NCI-H2107 treated with DMSO at 0.1 percent for 48 hours (cell line): ENCODE data around the gene GABRR2.
"Not testable (repeated sequence)": the region's sequence is repeated elsewhere in the genome, so short reads cannot be mapped to it uniquely, and the experiment has no call there.

Experiments used
- DNase-seq: peaks from one replicate; lab custom pipeline; 2025; ENCODE audit not compliant: unreplicated experiment; lab: John Stamatoyannopoulos, UW

GABRR2 gene

DNA sequence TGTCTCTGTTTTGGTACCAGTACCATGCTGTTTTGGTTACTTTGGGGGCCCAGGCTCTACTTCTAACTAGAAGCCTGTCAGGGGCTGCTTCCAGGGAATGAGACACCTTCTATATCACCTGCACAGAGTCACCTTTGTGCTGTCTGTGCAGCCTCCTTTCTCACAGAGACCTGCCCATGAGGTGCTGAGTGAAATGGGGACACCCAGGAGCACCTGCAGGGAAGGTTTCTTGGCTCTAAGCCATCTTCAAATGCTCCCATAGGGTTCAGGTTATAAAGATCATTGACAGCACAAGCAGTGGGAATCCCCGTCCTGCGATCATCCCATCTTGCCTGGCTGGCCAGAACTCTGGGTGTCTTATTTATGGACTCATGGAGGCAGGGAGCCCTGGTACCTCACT lies 19.1 kb downstream of the GABRR2 start:
- DNase-seq, result no peak

GRCh38 chr6:89295116-89295515 lies 20.0 kb downstream of the GABRR2 start:
- DNase-seq, result not testable (repeated sequence)

GRCh38 chr6:89291256-89291819 lies 23.8 kb downstream of the GABRR2 start:
- DNase-seq, result no peak

DNA sequence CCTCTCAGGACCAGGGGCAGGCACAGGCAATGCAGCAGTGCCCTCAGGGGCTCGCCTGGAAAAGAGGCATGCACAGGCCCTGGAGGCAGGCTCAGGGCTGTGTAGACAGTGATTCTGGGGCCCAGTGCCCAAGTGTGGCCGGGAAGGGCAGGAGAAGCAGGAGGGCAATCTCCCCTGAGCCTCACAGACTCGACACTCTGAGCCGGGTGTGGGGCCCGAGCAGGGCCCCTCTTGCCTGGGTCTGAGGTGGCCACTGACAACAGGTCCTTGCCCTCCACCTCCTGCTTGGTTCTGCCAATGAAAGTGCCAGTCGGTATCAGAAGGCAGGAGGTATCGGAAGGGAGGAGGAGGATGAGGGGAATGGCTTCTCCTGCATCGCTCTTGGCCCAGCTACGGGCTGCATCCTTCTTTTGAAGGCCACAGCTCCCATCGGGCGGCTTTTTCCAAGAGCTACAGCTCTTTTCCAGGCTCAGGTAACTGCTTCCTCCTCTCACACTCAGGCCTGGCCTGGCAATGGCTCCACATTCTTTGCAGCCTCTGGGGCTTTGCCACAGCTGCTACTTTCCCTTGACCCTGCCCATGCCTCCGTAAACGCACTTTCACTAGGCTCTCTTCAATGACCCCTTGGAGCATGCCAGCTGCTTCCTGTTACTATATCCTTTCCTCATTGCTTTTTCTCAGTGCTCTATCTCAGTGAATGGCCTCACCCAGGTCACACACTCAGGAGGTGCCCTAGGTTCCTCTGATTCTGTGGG lies 24.5 kb downstream of the GABRR2 start:
- DNase-seq, result no peak

DNA sequence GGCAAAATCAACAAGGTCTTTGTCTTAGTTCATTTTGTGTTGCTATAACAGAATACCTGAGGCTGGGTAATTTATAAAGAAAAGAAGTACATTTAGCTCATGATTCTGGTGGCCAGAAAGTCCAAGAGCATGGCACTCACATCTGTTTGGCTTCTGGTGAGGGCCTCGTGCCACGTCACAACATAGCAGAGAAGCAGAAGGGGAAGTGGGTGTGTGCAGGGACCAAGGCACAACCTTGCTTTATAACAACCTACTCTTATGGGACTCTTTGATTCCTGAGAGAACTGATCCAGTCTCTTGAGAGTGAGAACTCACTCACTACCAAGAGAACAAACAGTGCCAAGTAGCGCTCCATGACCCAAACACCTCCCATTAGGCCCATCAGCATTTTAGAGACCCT lies 25.4 kb downstream of the GABRR2 start:
- DNase-seq, result no peak

- no peak for DNase-seq
These were observed 27.6 kb downstream of the GABRR2 start for GRCh38 chr6:89287351-89288028.

GRCh38 chr6:89286516-89286915 lies 28.6 kb downstream of the GABRR2 start:
- DNase-seq, result no peak

DNA sequence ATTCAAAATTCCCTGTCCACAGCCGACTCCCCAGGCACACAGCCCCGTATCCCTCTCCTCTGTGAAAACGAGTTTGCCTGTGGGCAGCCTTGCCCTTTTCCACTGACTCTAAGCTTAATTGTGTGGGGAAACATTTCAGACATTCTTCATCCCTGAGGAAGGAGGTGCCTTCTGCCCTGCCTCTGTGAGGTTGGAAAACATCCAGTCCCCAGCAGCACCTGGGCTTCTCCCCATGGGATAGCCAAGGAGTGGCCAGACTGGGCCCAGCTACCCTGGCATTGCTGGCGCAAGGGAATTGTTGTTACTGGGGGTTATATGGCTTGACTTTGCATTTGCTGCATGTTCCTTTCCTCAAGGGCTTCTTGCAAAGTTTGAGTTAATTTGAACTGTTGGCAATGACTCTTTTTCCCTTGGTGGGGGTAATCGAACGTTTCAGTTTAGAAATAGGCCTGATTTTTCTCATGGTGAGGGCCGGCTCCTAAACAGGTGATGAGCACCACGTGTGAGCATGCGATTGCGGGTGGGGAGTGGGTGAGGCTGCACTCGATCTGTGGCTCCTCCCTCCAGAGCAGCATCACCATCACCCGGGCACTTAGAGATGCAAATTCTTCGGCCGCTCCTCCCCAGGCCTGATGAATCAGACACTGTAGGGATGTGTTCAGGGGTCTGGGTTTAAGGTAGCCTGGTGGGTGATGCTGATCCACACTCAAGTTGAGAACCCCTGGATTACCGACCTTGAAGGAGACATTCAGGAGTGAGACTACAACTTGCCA lies 29.9 kb downstream of the GABRR2 start:
- DNase-seq, result no peak

DNA sequence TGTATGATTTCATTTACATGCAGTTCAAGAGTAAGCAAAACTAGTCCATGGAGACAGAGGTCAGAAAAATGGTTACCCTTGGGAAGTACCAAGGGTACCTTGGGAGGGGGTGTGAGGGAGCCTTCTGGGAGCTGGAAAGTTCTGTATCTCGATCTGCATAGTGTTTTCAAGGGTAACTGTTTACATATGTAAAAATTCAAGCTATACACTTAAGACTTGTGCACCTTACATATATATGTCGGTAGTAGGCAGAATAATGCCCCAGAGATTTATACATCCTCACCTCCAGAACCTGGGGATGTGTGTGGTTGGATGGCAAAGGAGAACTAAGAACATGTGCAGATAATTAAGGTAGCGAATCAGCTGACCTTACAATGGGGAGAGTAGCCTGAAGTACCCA lies 31.0 kb downstream of the GABRR2 start:
- no peak for DNase-seq

- DNase-seq, result no peak
These were observed 32.4 kb downstream of the GABRR2 start for GRCh38 chr6:89282749-89283148.

- DNase-seq, result no peak
These were observed 33.3 kb downstream of the GABRR2 start for GRCh38 chr6:89281779-89282246.

DNA sequence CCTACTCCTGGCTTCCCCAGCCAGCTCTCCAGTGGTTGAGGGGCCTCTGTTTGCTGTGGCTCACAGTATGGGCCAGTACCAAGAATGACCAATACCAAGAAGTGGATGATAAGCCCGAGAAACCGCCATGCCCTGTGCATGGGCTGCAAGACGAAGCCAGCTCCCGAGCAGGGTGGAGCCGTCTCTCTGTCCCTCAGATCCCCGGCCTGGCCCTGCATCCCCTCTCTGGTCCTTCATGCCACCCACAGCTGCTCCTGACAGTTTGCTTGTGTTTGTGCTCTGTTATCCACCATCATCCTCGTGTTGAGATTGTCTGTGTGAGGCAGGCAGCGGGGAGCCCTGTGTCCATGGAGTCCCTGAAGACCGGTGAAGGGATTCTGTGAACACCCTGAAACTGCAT lies 36.1 kb downstream of the GABRR2 start:
- no peak for DNase-seq

GRCh38 chr6:89275900-89276299 lies 39.2 kb downstream of the GABRR2 start:
- no peak for DNase-seq

DNA sequence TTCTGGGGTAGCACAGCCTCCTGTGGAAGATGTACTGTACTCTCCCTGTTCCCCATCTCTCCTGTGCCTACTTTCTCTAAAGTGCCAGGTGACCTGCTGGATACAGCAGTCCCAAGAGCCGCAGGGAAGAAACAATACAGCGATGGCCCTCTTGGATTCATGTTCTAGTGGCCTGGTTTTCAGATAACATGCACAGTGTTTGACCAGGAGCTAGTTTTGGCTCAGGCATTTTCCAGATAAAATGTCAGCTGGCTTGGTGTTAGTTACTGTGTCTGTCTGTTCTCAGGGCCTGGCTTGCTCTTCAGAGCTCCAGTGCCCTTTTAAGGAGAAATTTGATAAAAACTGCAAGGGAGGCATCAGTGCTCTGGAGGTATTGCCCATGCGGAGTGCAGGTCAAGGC lies 41.3 kb downstream of the GABRR2 start:
- no peak for DNase-seq

GRCh38 chr6:89272596-89272995 lies 42.5 kb downstream of the GABRR2 start:
- no peak for DNase-seq

DNA sequence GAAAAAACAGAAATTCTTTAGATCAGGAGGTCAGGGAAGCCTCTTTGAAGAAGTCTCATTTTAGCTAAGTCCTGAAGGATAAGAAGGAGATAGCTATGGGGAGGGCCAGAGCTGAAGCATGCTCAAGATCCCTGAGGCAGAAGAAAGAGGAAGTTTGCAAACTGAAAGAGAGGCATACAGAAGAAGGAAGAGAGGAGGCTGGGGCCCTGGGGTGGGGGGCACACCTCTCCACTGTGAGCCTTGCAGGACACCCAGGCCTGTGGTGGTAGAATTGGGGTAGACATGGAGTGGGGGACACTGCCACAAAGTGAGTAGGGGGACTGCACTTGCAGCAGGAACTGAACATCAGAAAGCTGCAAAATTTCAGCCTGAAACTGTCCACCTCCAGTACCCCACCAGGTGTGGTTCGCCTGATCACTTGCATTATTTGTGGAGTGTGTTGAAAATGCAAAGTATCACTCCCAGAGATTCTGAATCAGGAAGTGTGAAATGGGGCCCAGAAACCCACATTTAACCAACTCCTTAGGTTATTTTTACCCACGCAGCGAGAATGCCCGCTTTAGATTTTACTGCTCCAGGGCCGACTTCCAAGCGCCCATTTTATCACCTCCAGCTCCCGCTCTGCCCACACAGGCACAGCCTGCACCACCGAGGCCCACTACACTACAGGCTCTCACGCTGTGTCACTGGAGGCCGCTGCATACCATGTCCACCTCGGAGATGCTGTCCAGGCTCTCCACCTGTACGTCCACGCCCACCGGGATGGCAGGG lies 44.0 kb downstream of the GABRR2 start:
- DNase-seq, result no peak

GRCh38 chr6:89269981-89270380 lies 45.1 kb downstream of the GABRR2 start:
- no peak for DNase-seq

DNA sequence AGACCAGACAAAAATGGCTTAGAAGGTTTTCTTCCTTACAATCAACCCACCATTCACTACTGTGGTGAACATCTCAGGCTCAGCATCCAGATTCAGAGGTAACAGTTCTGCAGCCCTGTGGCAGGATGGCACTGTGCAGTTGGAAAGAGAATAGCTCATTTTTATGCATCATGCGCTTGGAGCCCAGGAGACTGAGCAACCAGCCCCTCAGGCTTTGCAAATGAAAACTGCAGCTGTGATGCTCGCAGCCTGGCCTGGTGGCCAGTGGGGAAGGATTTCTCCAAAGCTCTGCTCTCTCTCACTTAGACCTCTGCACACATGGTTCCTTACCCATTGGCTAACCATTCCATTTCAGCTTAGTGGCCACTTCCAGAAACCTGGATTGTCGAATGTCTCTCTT lies 45.8 kb downstream of the GABRR2 start:
- no peak for DNase-seq

DNA sequence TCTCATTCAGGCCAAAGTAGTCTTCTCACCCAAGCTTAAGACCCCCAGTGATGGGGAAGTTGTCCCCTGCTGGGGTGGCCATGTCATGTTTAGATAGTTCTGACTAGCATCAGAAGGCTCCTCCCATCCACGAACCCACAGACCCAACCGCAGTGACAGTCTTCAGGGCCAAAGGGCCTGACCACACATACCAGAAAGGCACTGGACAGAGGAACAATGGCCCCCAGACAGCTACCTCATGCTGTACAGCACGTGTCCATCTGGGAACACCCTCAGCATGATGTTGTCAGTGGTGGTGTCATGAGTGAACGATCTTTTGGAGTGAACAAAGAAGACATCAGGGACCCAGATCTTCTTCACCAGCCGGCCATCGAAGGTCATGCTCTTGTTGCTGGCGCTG lies 46.3 kb downstream of the GABRR2 start:
- no peak for DNase-seq

DNA sequence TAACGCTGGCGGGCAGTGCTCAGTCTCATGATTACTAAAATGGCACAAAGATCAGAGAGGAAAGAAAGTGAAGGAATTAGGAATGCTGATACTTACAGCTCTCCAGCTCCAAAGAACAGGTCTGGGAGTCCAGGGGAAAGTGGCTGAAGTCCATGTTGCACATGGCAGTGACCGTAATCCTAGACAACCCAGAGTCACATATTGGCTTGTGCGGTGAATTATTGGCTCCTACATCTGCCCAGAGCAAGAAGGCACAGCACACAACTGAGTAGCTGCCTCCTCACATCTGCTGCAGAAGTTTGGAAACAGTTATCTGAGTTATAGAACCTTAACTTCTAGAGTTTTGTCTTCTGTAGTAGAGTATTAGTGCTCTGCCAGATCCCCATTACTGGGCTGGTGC lies 47.2 kb downstream of the GABRR2 start:
- DNase-seq, result no peak

DNA sequence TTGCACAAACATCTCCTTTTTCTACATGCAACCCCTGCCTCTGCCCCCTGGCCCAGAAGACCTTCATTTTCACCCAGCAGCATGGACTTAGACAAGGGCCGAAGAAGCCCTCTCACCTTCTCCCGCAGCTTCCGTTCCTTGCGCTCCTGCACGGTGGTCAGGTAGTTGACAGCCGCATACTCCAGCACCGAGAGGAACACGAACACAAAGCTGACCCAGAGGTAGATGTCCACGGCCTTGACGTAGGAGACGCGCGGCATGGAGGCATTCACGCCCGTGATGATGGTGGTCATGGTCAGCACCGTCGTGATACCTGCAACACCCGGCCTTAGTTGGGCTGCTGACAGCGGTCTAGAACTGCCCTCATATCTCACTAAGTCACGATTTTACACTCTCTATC lies 50.8 kb downstream of the GABRR2 start:
- DNase-seq, result no peak
